HUES48 (cell line): ENCODE results near the gene COX7A2.
A peak's percentile ranks its signal among the peaks of the same experiment; 100 is the strongest.

Source experiments
- H3K27ac ChIP-seq: one replicate; pipeline ENCODE4 v1.7.0; 2013; ENCODE audit warnings: low read depth, low read length, inconsistent platforms
- H3K27me3 ChIP-seq: 2 replicates; pipeline ENCODE4 v1.6.1; 2013; ENCODE audit warnings: mild to moderate bottlenecking, low read length; ENCODE audit not compliant: control insufficient read depth, insufficient read depth
- H3K36me3 ChIP-seq: 2 replicates; pipeline ENCODE4 v1.6.1; 2013; ENCODE audit warnings: low read length; ENCODE audit not compliant: control insufficient read depth, insufficient read depth
- H3K4me1 ChIP-seq: 2 replicates; pipeline ENCODE4 v1.6.1; 2013; ENCODE audit warnings: mild to moderate bottlenecking, low read length; ENCODE audit not compliant: control insufficient read depth, insufficient read depth
- H3K4me3 ChIP-seq: 2 replicates; pipeline ENCODE4 v1.5.1; 2013; ENCODE audit warnings: mild to moderate bottlenecking, low read depth, low read length
- H3K9ac ChIP-seq: 2 replicates; pipeline ENCODE4 v1.6.1; 2013; ENCODE audit warnings: mild to moderate bottlenecking, low read depth, low read length, moderate library complexity
- H3K9me3 ChIP-seq: 2 replicates; pipeline ENCODE4 v1.6.1; 2013; ENCODE audit warnings: low read length; ENCODE audit not compliant: control insufficient read depth, insufficient read depth

The COX7A2 gene

GRCh38 chr6:75206576-75207342 lies 36.8 kb downstream of the COX7A2 start:
- H3K9me3 ChIP-seq = no peaks in the 10 kb centered on the region
- H3K4me3 ChIP-seq = peak overlapping the region; percentile 83
- no peak overlapping the region for H3K27ac ChIP-seq
- no peaks in the 10 kb centered on the region for H3K36me3 ChIP-seq
- H3K27me3 ChIP-seq = peaks cover 78% of the 10 kb centered on the region
- peaks cover 58% of the 10 kb centered on the region for H3K4me1 ChIP-seq
- H3K9ac ChIP-seq = no peak overlapping the region

- Histone ChIP-seq H3K27ac (no peak within 1 kb of the TSS), H3K9me3 (no peaks in the 10 kb centered on the region), H3K27me3 (peaks cover 85% of the 10 kb centered on the region), H3K4me1 (peaks cover 51% of the 10 kb centered on the region), H3K4me3 (peak within 1 kb of the TSS; percentile 83), H3K9ac (peak within 1 kb of the TSS; percentile 41), H3K36me3 (no peaks in the 10 kb centered on the region)
These were observed 37.6 kb downstream of the COX7A2 start, which contains the start of gene COL12A1 for GRCh38 chr6:75205776-75206575. Gene COL12A1 (minus strand): TSS chr6:75206053. CDS start chr6:75202792, 3,261 bp downstream.

- Histone ChIP-seq H3K4me3 (peak overlapping the region; percentile 83), H3K9me3 (no peaks in the 10 kb centered on the region), H3K27ac (no peak overlapping the region), H3K9ac (peak overlapping the region; percentile 41), H3K36me3 (no peaks in the 10 kb centered on the region), H3K4me1 (peaks cover 43% of the 10 kb centered on the region), H3K27me3 (peaks cover 90% of the 10 kb centered on the region)
These were observed 38.4 kb downstream of the COX7A2 start for GRCh38 chr6:75204959-75205775.

- no peaks in the 10 kb centered on the region for H3K9me3 ChIP-seq
- H3K4me1 ChIP-seq = peaks cover 37% of the 10 kb centered on the region
- H3K27me3 ChIP-seq = peaks cover 87% of the 10 kb centered on the region
- H3K9ac ChIP-seq = peak overlapping the region; percentile 41; the same call in 1 of the 2 replicates
- H3K4me3 ChIP-seq = peak overlapping the region; percentile 83
- H3K27ac ChIP-seq = no peak overlapping the region
- H3K36me3 ChIP-seq = no peaks in the 10 kb centered on the region
These were observed 39.2 kb downstream of the COX7A2 start for GRCh38 chr6:75204217-75204958.

- H3K9ac ChIP-seq = no peak overlapping the region
- no peaks in the 10 kb centered on the region for H3K9me3 ChIP-seq
- peak overlapping the region; percentile 83; the same call in 1 of the 2 replicates for H3K4me3 ChIP-seq
- H3K36me3 ChIP-seq = no peaks in the 10 kb centered on the region
- no peak overlapping the region for H3K27ac ChIP-seq
- H3K4me1 ChIP-seq = peaks cover 36% of the 10 kb centered on the region
- H3K27me3 ChIP-seq = peaks cover 82% of the 10 kb centered on the region
These were observed 39.9 kb downstream of the COX7A2 start for GRCh38 chr6:75203721-75204120.

- Histone ChIP-seq H3K27ac (no peak overlapping the region), H3K9me3 (no peaks in the 10 kb centered on the region), H3K36me3 (no peaks in the 10 kb centered on the region), H3K4me1 (peaks cover 26% of the 10 kb centered on the region), H3K27me3 (peaks cover 72% of the 10 kb centered on the region), H3K9ac (no peak overlapping the region), H3K4me3 (peak overlapping the region; percentile 61)
These were observed 40.9 kb downstream of the COX7A2 start for GRCh38 chr6:75202676-75203131.

GRCh38 chr6:75201901-75202672 lies 41.5 kb downstream of the COX7A2 start:
- H3K27me3 ChIP-seq = peaks cover 66% of the 10 kb centered on the region
- no peak overlapping the region for H3K9ac ChIP-seq

GRCh38 chr6:75201021-75201420 lies 42.6 kb downstream of the COX7A2 start:
- Histone ChIP-seq H3K9me3 (no peaks in the 10 kb centered on the region), H3K4me1 (peaks cover 13% of the 10 kb centered on the region; the same call in 1 of the 2 replicates), H3K4me3 (no peak overlapping the region), H3K36me3 (no peaks in the 10 kb centered on the region), H3K9ac (no peak overlapping the region), H3K27ac (no peak overlapping the region), H3K27me3 (peaks cover 55% of the 10 kb centered on the region)

More at GRCh38 chr6:75201901-75202672, 41.5 kb downstream of the COX7A2 start:
- peaks cover 20% of the 10 kb centered on the region for H3K4me1 ChIP-seq
- peak overlapping the region; percentile 61 for H3K4me3 ChIP-seq
- H3K9me3 ChIP-seq = no peaks in the 10 kb centered on the region
- H3K36me3 ChIP-seq = no peaks in the 10 kb centered on the region
- no peak overlapping the region for H3K27ac ChIP-seq

- no peak overlapping the region for H3K9ac ChIP-seq
- H3K27me3 ChIP-seq = peaks cover 44% of the 10 kb centered on the region
These were observed 43.7 kb downstream of the COX7A2 start for GRCh38 chr6:75199889-75200288.

More at GRCh38 chr6:75199889-75200288, 43.7 kb downstream of the COX7A2 start:
- Histone ChIP-seq H3K36me3 (no peaks in the 10 kb centered on the region), H3K4me3 (no peak overlapping the region), H3K9me3 (no peaks in the 10 kb centered on the region), H3K27ac (no peak overlapping the region), H3K4me1 (peaks cover 13% of the 10 kb centered on the region; the same call in 1 of the 2 replicates)
